Ovary (tissue), 3 donors: Measurements from ENCODE around the gene LCN10.

Experiments used
- POLR2A ChIP-seq: fragments of 450-650 bp; IDR thresholded peaks from one replicate; pipeline ENCODE4 v1.6.1; 2017; ENCODE audit warnings: antibody characterized with exemption, mild to moderate bottlenecking, moderate library complexity
- TF ChIP-seq, protein P1 (sequence below), 3 donors: fragments of 450-650 bp in 2 of 3; fragments of 200-600 bp in 1 of 3; IDR thresholded peaks; one replicate each; pipeline versions ENCODE4 v1.5.1 to v1.8.0; 2016 to 2022; ENCODE audit warnings: antibody characterized with exemption in 3 of 3, mild to moderate bottlenecking in 1 of 3
- donor health status: DM: no; HTN: no; CAD: no.

DNA sequence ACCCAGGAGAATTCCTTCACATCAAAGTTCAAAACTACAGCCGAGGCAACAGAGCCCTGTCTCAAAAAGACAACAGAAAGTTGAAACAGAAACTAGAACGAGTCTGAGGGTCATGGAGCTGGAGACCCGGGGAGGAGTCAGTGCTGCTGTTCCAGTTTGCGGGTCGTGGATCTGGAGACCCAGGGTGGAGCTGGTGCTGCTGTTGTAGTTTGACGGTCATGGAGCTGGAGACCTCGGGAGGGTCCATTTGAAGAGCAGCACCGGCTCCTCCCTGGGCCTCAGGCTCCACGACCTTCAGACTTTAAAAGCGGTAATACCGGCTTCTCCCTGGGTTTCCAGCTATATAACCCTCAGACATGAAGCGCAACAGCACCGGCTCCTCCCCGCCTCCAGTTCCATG is 34.6 kb upstream of the LCN10 start:
- TF ChIP-seq, protein P1, sequence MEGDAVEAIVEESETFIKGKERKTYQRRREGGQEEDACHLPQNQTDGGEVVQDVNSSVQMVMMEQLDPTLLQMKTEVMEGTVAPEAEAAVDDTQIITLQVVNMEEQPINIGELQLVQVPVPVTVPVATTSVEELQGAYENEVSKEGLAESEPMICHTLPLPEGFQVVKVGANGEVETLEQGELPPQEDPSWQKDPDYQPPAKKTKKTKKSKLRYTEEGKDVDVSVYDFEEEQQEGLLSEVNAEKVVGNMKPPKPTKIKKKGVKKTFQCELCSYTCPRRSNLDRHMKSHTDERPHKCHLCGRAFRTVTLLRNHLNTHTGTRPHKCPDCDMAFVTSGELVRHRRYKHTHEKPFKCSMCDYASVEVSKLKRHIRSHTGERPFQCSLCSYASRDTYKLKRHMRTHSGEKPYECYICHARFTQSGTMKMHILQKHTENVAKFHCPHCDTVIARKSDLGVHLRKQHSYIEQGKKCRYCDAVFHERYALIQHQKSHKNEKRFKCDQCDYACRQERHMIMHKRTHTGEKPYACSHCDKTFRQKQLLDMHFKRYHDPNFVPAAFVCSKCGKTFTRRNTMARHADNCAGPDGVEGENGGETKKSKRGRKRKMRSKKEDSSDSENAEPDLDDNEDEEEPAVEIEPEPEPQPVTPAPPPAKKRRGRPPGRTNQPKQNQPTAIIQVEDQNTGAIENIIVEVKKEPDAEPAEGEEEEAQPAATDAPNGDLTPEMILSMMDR (IDR thresholded peaks at IDR 0.05), result no peak
- TF ChIP-seq POLR2A, result no peak
